ENCODE results near the gene FGF18.

FGF18 gene

GRCh38 chr5:171421331-171422262 lies 2.1 kb downstream of the FGF18 start:
- DNase-seq (ENCODE audit: low read depth), result no peak
- TF ChIP-seq, protein P1, sequence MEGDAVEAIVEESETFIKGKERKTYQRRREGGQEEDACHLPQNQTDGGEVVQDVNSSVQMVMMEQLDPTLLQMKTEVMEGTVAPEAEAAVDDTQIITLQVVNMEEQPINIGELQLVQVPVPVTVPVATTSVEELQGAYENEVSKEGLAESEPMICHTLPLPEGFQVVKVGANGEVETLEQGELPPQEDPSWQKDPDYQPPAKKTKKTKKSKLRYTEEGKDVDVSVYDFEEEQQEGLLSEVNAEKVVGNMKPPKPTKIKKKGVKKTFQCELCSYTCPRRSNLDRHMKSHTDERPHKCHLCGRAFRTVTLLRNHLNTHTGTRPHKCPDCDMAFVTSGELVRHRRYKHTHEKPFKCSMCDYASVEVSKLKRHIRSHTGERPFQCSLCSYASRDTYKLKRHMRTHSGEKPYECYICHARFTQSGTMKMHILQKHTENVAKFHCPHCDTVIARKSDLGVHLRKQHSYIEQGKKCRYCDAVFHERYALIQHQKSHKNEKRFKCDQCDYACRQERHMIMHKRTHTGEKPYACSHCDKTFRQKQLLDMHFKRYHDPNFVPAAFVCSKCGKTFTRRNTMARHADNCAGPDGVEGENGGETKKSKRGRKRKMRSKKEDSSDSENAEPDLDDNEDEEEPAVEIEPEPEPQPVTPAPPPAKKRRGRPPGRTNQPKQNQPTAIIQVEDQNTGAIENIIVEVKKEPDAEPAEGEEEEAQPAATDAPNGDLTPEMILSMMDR (conservative IDR thresholded peaks at IDR 0.05; ENCODE audit: low read depth, low read length), result no peak
- H3K4me3 ChIP-seq (ENCODE audit: low read length), result peak overlapping the region; percentile 65

DNA sequence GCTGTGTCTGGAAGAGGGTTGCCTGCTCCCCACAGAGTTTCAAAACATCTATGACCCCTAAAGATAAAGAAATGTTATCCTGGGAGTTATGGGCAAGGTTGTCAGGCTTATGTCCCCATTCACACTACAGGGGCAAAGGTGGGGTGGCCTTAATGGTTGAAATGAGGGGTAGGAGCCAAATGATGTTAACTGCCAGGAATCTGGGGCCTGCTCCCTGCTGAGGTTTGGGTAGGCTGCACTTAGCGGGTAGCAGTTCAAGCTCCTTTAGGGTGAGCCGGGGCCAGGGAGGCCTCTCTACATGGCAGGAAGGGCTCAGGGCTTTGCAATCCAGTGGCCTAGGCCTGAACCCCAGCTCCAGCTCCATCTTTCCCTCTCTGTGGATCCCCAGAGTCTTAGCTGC lies 3.0 kb downstream of the FGF18 start:
- H3K4me3 ChIP-seq (ENCODE audit: low read length), result no peak overlapping the region
- no peak for DNase-seq (ENCODE audit: low read depth)
- TF ChIP-seq, protein P1 (conservative IDR thresholded peaks at IDR 0.05; ENCODE audit: low read depth, low read length), result no peak

- TF ChIP-seq, protein P1 (conservative IDR thresholded peaks at IDR 0.05; ENCODE audit: low read depth, low read length), result no peak
- DNase-seq (ENCODE audit: low read depth), result no peak
- H3K4me3 ChIP-seq (ENCODE audit: low read length), result no peak overlapping the region
Observed at GRCh38 chr5:171422902-171423663, 3.6 kb downstream of the FGF18 start.

DNA sequence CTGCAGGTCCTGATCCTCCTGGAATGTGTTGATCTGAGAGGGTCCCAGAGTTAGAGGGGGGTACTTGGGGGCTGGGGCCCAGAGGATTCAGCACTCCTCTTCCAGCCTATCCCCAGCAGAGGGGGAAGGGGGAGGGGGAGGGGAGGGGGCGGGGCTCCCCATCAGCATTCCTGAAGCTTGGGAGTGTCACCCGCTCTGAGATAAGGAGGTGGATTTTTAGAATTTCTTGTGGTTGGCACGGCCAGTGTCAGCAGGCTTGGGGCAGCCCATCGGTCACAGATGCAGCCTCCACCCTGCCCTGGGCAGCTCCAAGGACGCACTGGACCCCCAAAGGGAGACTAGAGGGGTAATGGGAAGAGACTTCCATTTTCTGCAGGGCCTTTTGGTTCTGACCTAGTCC lies 5.3 kb downstream of the FGF18 start:
- DNase-seq (ENCODE audit: low read depth), result no peak
- TF ChIP-seq, protein P1 (conservative IDR thresholded peaks at IDR 0.05; ENCODE audit: low read depth, low read length), result no peak
- H3K4me3 ChIP-seq (ENCODE audit: low read length), result no peak overlapping the region

DNA sequence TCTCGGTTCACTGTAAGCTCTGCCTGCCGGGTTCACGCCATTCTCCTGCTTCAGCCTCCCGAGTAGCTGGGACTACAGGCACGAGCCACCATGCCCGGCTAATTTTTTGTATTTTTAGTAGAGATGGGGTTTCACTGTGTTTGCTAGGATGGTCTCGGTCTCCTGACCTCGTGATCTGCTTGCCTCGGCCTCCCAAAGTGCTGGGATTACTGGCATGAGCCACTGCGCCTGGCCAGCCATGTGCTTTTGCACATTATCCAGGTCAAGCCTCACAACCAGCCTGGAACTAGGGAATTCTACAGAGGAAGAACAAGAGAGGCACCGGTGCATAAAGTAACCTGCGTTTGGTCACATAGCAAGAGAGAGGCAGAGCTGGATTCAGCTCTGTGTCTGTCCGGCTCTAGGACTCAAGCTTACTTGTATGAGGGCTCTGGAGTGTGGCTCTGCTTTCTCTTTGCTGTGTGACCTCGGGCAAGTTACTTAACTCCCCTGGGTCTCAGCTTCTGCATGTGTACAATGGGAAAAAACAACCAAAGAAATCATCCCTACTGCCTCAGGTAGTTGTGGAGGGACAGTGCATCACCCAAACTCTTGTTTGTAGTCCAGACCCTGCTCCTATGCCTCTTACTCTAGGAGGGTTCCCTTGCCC lies 6.3 kb downstream of the FGF18 start:
- H3K4me3 ChIP-seq (ENCODE audit: low read length), result no peak overlapping the region
- TF ChIP-seq, protein P1 (conservative IDR thresholded peaks at IDR 0.05; ENCODE audit: low read depth, low read length), result no peak
- DNase-seq (ENCODE audit: low read depth), result no peak

DNA sequence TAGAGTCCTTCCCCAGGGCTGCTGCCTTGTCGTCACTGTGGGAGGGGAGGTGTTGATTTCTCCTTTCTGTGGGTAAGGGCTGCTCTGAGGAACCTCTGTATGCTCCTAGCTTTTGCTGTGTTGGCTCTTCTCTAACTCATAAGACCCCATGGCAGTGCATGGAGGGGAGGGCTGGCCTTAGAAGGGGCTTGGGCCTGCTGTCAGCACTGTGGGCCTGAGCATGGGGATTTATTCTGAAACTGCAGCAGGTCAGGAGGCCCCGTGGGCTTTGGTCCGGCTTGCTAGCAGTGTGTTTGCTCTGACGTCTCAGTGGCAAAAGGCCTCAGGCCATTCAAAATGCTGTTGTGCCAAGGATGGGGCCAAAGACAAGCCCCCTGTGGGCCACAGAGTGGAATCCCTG lies 6.8 kb downstream of the FGF18 start:
- H3K4me3 ChIP-seq (ENCODE audit: low read length), result no peak overlapping the region
- TF ChIP-seq, protein P1 (conservative IDR thresholded peaks at IDR 0.05; ENCODE audit: low read depth, low read length), result no peak
- no peak for DNase-seq (ENCODE audit: low read depth)

All from retinal pigment epithelial cell (primary cell).